MCF 10A (cell line): ENCODE results near the gene GABBR1. TPM values are rescaled to one million over a fixed set of nuclear protein-coding genes. Genes with fewer than 3 reads are reported as not detected.

Source experiments
- BruUV-seq: library from RNA; stranded (reverse); fragments of 400-500 nt; replicated peaks from 2 replicates; lab custom pipeline; 2021; lab: Mats Ljungman, UMichigan
- CTCF ChIA-PET: fragments of 300-600 bp; sonication (Branson Sonifier 250); formaldehyde crosslinking; extraction: SDS; loops from one replicate; lab custom pipeline; 2021; ENCODE audit warnings: antibody characterized with exemption, inconsistent platforms; lab: Yijun Ruan, JAX
- POLR2A ChIA-PET: fragments of 300-600, 350-650 bp; sonication (Branson Sonifier 250); formaldehyde crosslinking; extraction: SDS; loops from one replicate; lab custom pipeline; 2020; ENCODE audit warnings: antibody characterized with exemption, inconsistent platforms; lab: Yijun Ruan, JAX
- DNase-seq: peaks from one replicate; pipeline ENCODE4 v3.0.0-alpha.2; 2018; ENCODE audit not compliant: unreplicated experiment
- H3K27ac Mint-ChIP-seq: one replicate; pipeline ENCODE4 v1.8.0; 2022; ENCODE audit warnings: mild to moderate bottlenecking, low read depth, mixed read lengths; ENCODE audit not compliant: unreplicated experiment
- H3K27me3 Mint-ChIP-seq: one replicate; pipeline ENCODE4 v1.8.0; 2022; ENCODE audit warnings: mixed read lengths; ENCODE audit not compliant: insufficient read depth, unreplicated experiment
- H3K36me3 Mint-ChIP-seq: one replicate; pipeline ENCODE4 v1.8.0; 2022; ENCODE audit warnings: mild to moderate bottlenecking, moderate library complexity, mixed read lengths; ENCODE audit not compliant: insufficient read depth, unreplicated experiment
- H3K4me1 Mint-ChIP-seq: one replicate; pipeline ENCODE4 v1.8.0; 2022; ENCODE audit warnings: mixed read lengths; ENCODE audit not compliant: insufficient read depth, unreplicated experiment
- H3K4me3 Mint-ChIP-seq: one replicate; pipeline ENCODE4 v1.8.0; 2022; ENCODE audit warnings: mild to moderate bottlenecking, moderate library complexity, mixed read lengths; ENCODE audit not compliant: unreplicated experiment
- H3K9me3 Mint-ChIP-seq: one replicate; pipeline ENCODE4 v1.8.0; 2022; ENCODE audit warnings: mixed read lengths; ENCODE audit not compliant: unreplicated experiment
- intact Hi-C: fragments of 100-400 bp; cut with micrococcal nuclease; formaldehyde crosslinking; loops from 2 replicates; pipeline ENCODE4 v1.14.1; 2022
- total RNA-seq: library from RNA; stranded (reverse); gene quantifications from 2 replicates; pipeline ENCODE4 v1.2.3, GENCODE V29; 2022
- TF ChIP-seq, protein P1 (sequence below): fragments of 200-600 bp; IDR thresholded peaks from one replicate; pipeline ENCODE4 v1.8.0; 2022; ENCODE audit warnings: antibody characterized with exemption, mild to moderate bottlenecking; ENCODE audit not compliant: unreplicated experiment

GABBR1 gene
- total RNA-seq, 1 experiment from 2014 or later = 38.8 TPM

DNA sequence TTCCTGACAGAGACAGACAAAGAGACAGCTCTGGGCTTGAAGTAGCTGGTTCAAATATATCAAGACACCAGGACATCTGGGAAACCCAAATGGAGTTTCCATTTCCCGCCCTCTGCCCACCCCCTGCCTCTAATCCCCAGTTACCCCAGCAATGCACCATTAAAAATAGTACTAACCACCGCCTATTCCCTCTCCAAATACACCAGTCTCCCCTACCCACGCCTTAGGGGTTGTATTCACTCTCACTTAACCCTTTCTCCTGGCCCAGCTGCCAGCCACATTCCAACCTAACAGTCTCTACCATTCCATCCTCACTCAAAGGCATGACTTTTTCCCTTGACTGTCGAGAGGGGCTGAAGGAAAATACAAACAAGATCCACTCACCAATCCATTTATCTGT is 22.4 kb downstream of the GABBR1 start:
- ChIA-PET CTCF (interaction anchor here (0.6 to 1.5 kb wide), 2 partner anchors 24 to 129 kb away, joined by 4 read pairs; no protein-coding TSS in a partner anchor), POLR2A (no interaction called here)
- Mint-ChIP-seq H3K4me1 (no peaks in the 10 kb centered on the region), H3K27ac (no peak overlapping the region), H3K27me3 (no peaks in the 10 kb centered on the region), H3K9me3 (no peaks in the 10 kb centered on the region), H3K4me3 (no peak overlapping the region), H3K36me3 (peaks cover 62% of the 10 kb centered on the region)
- TF ChIP-seq, protein P1, sequence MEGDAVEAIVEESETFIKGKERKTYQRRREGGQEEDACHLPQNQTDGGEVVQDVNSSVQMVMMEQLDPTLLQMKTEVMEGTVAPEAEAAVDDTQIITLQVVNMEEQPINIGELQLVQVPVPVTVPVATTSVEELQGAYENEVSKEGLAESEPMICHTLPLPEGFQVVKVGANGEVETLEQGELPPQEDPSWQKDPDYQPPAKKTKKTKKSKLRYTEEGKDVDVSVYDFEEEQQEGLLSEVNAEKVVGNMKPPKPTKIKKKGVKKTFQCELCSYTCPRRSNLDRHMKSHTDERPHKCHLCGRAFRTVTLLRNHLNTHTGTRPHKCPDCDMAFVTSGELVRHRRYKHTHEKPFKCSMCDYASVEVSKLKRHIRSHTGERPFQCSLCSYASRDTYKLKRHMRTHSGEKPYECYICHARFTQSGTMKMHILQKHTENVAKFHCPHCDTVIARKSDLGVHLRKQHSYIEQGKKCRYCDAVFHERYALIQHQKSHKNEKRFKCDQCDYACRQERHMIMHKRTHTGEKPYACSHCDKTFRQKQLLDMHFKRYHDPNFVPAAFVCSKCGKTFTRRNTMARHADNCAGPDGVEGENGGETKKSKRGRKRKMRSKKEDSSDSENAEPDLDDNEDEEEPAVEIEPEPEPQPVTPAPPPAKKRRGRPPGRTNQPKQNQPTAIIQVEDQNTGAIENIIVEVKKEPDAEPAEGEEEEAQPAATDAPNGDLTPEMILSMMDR = no peak
- DNase-seq = no peak
- intact Hi-C loops = no loop called here
- BruUV-seq = no TSS peak

DNA sequence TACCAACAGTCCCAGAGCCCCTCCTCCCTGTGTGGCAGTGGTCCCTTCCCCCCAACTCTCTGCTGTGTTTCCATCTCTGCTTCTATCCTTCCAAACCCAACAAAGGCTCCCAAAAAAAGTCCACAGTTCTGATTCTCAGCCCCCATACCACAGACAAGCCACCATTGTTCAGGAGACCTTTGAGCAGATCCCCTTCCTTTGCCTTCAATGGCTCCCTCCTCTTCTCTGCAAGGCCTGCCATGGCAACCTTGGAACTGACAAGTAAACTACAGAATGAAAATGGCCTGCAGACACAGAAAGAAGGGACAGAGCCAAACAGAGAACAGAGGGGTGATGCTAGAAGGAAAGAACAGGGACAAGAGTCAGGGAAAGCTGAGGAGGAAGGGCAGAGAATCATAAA is 24.9 kb downstream of the GABBR1 start:
- Mint-ChIP-seq H3K4me1 (no peaks in the 10 kb centered on the region), H3K27me3 (no peaks in the 10 kb centered on the region), H3K27ac (no peak overlapping the region), H3K36me3 (peaks cover 46% of the 10 kb centered on the region), H3K4me3 (no peak overlapping the region), H3K9me3 (no peaks in the 10 kb centered on the region)
- BruUV-seq = no TSS peak
- ChIA-PET CTCF (interaction anchor here (0.6 kb wide), 1 partner anchor 1467 kb away, joined by 3 read pairs; no protein-coding TSS in a partner anchor), POLR2A (interaction anchor here (0.7 kb wide), 1 partner anchor 55 kb away, joined by 3 read pairs; no protein-coding TSS in a partner anchor)
- DNase-seq = no peak
- intact Hi-C loops = no loop called here
- TF ChIP-seq, protein P1 = no peak

DNA sequence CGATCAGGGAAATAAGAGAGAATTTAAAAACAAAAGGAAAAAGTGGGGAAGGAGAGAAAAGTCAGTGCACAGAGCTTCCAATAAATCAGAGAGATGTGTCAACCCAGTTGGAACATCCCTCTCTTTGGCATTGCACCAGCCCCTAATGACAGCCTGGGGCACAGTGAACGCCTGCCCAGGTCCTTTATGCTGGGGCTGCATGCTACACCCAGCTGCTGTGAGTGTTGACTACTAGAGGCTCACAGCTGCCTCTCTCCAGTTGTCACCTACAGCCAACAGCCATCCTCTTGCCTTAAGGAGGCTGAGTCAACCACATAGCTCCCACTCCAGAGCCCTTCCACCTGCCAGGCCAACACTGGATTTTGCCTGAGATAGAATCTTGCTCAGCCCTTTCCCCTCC is 29.1 kb downstream of the GABBR1 start:
- Mint-ChIP-seq H3K36me3 (peaks cover 33% of the 10 kb centered on the region), H3K4me1 (no peaks in the 10 kb centered on the region), H3K4me3 (no peak overlapping the region), H3K9me3 (no peaks in the 10 kb centered on the region), H3K27me3 (no peaks in the 10 kb centered on the region), H3K27ac (no peak overlapping the region)
- no peak for DNase-seq
- ChIA-PET CTCF (interaction anchor here (0.6 kb wide), 1 partner anchor 15 kb away, joined by 4 read pairs; no protein-coding TSS in a partner anchor), POLR2A (no interaction called here)
- no TSS peak for BruUV-seq
- TF ChIP-seq, protein P1 = no peak
- intact Hi-C loops = no loop called here

DNA sequence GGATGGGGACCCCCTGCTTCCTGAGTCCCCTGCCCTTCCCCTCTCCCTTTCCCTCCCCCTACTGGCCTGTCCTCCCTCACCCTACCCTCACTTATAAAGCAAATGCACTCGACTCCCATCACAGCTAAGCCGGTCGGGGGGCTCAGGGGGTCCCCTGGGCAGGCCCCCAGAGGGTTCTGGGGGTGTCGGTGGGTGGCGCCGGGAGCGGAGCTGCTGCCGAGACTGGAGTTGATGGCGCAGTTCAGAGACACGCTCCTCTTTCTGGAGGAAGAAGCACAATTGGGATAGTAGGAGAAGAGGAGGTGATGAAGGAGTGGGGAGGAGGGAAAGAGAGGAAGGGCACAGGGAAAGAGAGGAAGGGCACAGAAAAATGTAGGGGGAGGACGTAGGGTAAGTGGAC is 29.5 kb downstream of the GABBR1 start:
- H3K9me3 Mint-ChIP-seq = no peaks in the 10 kb centered on the region
- intact Hi-C loops = no loop called here
- no peaks in the 10 kb centered on the region for H3K27me3 Mint-ChIP-seq
- no TSS peak for BruUV-seq
- no peak for DNase-seq
- ChIA-PET POLR2A (no interaction called here), CTCF (interaction anchor here (0.6 to 0.8 kb wide), 2 partner anchors 14 to 50 kb away, joined by 3 to 4 read pairs; no protein-coding TSS in a partner anchor)
- H3K4me1 Mint-ChIP-seq = no peaks in the 10 kb centered on the region
- H3K27ac Mint-ChIP-seq = no peak overlapping the region
- peaks cover 32% of the 10 kb centered on the region for H3K36me3 Mint-ChIP-seq
- no peak overlapping the region for H3K4me3 Mint-ChIP-seq
- TF ChIP-seq, protein P1 = no peak
